Left lung (tissue), 10 donors: ENCODE data around the gene PHOSPHO2. TPM values are rescaled to one million over a fixed set of nuclear protein-coding genes. Genes with fewer than 3 reads are reported as not detected.

Experiments used
- ATAC-seq: fragments of 200-7000 bp; cut with Tn5 transposase; one replicate; pipeline ENCODE4 v1.9.1; 2020; ENCODE audit warnings: moderate library complexity
- DNase-seq, 4 donors: peaks; one replicate each; pipeline ENCODE4 v3.0.0-alpha.2; 2013 to 2020
- H3K27ac ChIP-seq, 2 donors: fragments of 200-600 bp; sonication (generic) in 1 of 2; one replicate each; pipeline versions ENCODE4 v1.5.0 to v1.8.0; 2020 to 2021
- H3K27me3 ChIP-seq, 2 donors: fragments of 200-600 bp; sonication (generic) in 1 of 2; one replicate each; pipeline versions ENCODE4 v1.5.0 to v1.8.0; 2020 to 2021
- H3K36me3 ChIP-seq, 2 donors: fragments of 200-600 bp; sonication (generic) in 1 of 2; one replicate each; pipeline versions ENCODE4 v1.5.0 to v1.8.0; 2020 to 2021
- H3K4me1 ChIP-seq, 2 donors: fragments of 200-600 bp; one replicate each; pipeline ENCODE4 v1.8.0; 2021
- H3K4me3 ChIP-seq, 2 donors: fragments of 200-600 bp; sonication (generic) in 1 of 2; one replicate each; pipeline versions ENCODE4 v1.5.0 to v1.8.0; 2020 to 2021; ENCODE audit warnings: mild to moderate bottlenecking in 1 of 2
- H3K9me3 ChIP-seq, 2 donors: fragments of 200-600 bp; sonication (generic) in 1 of 2; one replicate each; pipeline versions ENCODE4 v1.5.0 to v1.8.0; 2020 to 2021
- intact Hi-C, 2 donors: fragments of 100-400 bp; cut with DNase I; formaldehyde crosslinking; loops; one replicate each; pipeline versions ENCODE4 v1.11.2 to v1.14.2; 2022
- polyA plus RNA-seq, 6 donors: library from polyadenylated mRNA; unstranded; fragments of 120-200 nt; gene quantifications; one replicate each; pipeline ENCODE4 v1.2.1, GENCODE V29; 2013; ENCODE audit not compliant: insufficient read length in 6 of 6
- total RNA-seq, 2 donors: library from RNA; stranded (reverse); fragmentation: NEBNext Ultra II Directional; extraction: Animal tissue kit (Norgen Biotek cat#: 25700); gene quantifications; one replicate each; pipeline ENCODE4 v1.2.1, GENCODE V29; 2021
- TF ChIP-seq, protein P1 (sequence below), 2 donors: fragments of 200-600 bp; sonication (generic) in 1 of 2; IDR thresholded peaks; one replicate each; pipeline versions ENCODE4 v1.5.0 to v1.8.0; 2021; ENCODE audit warnings: antibody characterized with exemption in 2 of 2
- donor health status: DM: no; HTN: yes; CAD: no.
- donor health status: DM: no; HTN: no; CAD: no.

The PHOSPHO2 gene
- total and polyA plus RNA-seq, 8 donors: 5.4 to 17.9 (median 14.2) TPM

DNA sequence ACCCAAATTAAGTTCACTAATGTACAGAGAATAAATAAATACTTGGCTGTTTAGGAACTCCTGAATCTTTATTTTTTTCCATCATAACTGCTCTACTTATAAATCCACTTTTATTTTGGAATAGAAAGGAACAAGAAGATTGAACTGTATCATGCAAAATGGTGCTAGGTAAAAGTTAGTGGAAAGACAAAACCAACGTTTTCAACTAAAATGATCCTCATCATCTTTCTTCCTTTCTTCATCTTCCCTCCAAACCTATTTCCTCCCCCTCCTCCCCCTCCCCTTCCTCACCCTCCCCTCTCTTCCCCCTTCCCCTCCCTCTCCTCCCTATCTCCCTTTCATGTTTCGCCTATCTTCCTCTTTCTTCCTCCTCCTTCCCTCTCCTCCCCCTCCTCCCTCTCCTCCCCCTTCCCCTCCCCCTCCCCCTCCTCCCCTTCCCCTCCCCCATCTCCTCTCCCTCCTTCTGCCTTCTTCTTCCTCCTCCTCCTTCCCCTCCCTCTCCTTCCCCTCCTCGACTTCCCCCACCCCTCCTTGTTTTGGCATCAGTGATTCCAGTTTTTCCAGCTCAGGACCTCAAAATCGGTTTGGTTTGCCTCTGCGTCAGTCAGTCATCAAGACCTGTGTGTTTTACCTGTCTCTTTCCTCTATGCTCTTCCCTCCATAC is 44.4 kb downstream of the PHOSPHO2 start:
- intact Hi-C loops: no loop called here
- TF ChIP-seq, protein P1, sequence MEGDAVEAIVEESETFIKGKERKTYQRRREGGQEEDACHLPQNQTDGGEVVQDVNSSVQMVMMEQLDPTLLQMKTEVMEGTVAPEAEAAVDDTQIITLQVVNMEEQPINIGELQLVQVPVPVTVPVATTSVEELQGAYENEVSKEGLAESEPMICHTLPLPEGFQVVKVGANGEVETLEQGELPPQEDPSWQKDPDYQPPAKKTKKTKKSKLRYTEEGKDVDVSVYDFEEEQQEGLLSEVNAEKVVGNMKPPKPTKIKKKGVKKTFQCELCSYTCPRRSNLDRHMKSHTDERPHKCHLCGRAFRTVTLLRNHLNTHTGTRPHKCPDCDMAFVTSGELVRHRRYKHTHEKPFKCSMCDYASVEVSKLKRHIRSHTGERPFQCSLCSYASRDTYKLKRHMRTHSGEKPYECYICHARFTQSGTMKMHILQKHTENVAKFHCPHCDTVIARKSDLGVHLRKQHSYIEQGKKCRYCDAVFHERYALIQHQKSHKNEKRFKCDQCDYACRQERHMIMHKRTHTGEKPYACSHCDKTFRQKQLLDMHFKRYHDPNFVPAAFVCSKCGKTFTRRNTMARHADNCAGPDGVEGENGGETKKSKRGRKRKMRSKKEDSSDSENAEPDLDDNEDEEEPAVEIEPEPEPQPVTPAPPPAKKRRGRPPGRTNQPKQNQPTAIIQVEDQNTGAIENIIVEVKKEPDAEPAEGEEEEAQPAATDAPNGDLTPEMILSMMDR (IDR thresholded peaks at IDR 0.05): no peak
- H3K4me3 ChIP-seq: no peak overlapping the region
- peaks cover 0 to 6% of the 10 kb centered on the region in 2 donors for H3K4me1 ChIP-seq
- no peaks in the 10 kb centered on the region for H3K9me3 ChIP-seq
- ATAC-seq (no peak), DNase-seq (no peak)
- peaks cover 0 to 6% of the 10 kb centered on the region in 2 donors for H3K27me3 ChIP-seq
- H3K27ac ChIP-seq: no peak overlapping the region
- no peaks in the 10 kb centered on the region for H3K36me3 ChIP-seq

DNA sequence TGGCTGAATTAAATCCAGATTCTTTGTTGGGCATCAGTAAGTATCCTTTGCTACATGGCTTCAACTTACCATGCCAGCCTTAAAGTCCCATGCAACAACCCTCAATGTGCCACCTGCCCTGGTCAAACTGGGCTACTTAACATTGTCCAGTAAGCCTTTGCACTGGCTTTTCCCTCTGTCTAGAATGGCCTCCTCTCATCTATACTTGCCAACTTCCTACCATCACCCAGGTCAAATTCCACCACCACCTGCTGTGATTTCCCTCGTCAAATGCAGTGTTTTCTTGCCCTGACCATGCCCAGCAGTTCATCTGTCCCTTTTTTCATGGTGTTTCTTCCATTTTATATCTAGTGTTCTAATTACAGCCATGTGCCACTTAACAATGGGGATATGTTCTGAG is 45.1 kb downstream of the PHOSPHO2 start:
- intact Hi-C loops: no loop called here
- DNase-seq (no peak), ATAC-seq (no peak)
- no peak overlapping the region for H3K4me3 ChIP-seq
- H3K4me1 ChIP-seq: peaks cover 0 to 4% of the 10 kb centered on the region in 2 donors
- TF ChIP-seq, protein P1 (IDR thresholded peaks at IDR 0.05): no peak
- no peak overlapping the region for H3K27ac ChIP-seq
- no peaks in the 10 kb centered on the region for H3K36me3 ChIP-seq
- H3K9me3 ChIP-seq: no peaks in the 10 kb centered on the region
- H3K27me3 ChIP-seq: peaks cover 0 to 4% of the 10 kb centered on the region in 2 donors

DNA sequence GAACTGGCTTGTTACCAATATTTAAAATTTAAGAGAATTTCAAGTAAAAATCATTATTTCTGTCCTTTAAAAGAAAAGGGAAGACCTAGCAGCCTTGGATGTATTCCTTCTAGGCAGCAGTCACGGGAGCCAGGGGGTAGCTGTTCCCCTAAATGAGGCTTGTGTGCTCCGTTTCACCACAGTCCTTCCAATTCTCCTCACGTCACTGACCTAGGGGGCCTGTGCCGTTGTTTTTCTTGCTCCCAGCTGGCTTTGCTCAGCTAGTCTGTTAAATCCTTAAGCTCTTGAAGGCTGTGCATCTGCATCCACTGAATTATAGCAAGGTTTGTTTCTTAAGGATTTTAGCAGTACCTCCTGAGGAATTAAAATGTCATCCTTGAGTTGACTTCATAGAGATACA is 49.3 kb downstream of the PHOSPHO2 start:
- Histone ChIP-seq H3K27ac (no peak overlapping the region), H3K27me3 (no peaks in the 10 kb centered on the region), H3K4me3 (no peak overlapping the region), H3K9me3 (no peaks in the 10 kb centered on the region), H3K36me3 (no peaks in the 10 kb centered on the region), H3K4me1 (no peaks in the 10 kb centered on the region)
- intact Hi-C loops: no loop called here
- DNase-seq (no peak), ATAC-seq (no peak)
- TF ChIP-seq, protein P1 (IDR thresholded peaks at IDR 0.05): no peak

DNA sequence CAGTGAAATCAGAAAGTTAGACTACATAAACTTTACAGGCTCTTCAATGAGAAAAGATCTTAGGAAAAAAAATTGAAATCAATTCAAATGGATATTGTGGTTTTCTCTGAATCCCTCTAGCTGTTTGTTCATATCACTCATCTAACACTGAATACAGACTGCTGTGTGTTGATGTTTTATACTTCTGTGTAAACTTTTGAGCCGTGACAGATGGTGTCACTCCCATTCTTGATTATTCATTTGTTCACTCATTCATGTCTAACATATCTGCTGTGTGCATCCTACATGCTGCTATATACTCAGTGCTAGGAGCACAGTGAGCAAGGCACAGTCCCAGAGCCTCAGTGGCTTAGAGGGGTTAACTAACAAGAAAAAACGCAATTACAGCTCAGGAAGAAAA is 52.0 kb downstream of the PHOSPHO2 start:
- Histone ChIP-seq H3K36me3 (no peaks in the 10 kb centered on the region), H3K4me3 (no peak overlapping the region), H3K27me3 (no peaks in the 10 kb centered on the region), H3K4me1 (no peaks in the 10 kb centered on the region), H3K27ac (no peak overlapping the region), H3K9me3 (no peaks in the 10 kb centered on the region)
- TF ChIP-seq, protein P1 (IDR thresholded peaks at IDR 0.05): no peak
- DNase-seq: no peak
- intact Hi-C loops: no loop called here
- ATAC-seq: no peak

DNA sequence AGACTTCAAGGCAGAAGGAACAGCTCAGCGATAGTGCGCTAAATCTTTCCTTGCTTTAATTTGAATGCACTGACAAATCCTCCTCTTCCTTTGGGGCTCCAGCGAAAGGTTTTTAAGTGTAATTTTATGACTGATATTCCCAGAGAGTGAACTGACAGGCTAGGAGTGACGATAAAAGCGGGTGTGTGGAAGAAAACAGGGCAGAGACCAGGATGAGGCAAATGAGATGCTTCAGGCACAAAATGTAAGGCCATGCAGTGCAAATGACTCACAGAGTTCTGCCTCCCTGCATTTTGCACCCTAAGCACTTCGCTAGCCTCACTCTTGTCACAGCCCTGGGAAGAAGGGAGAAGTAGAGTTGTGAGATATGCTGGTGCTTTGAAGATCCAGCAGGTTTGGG is 54.0 kb downstream of the PHOSPHO2 start:
- intact Hi-C loops: no loop called here
- TF ChIP-seq, protein P1 (IDR thresholded peaks at IDR 0.05): no peak
- H3K4me3 ChIP-seq: no peak overlapping the region
- DNase-seq (no peak), ATAC-seq (no peak)
- no peaks in the 10 kb centered on the region for H3K36me3 ChIP-seq
- no peaks in the 10 kb centered on the region for H3K9me3 ChIP-seq
- H3K4me1 ChIP-seq: no peaks in the 10 kb centered on the region
- H3K27ac ChIP-seq: no peak overlapping the region
- H3K27me3 ChIP-seq: no peaks in the 10 kb centered on the region

Other genes with a start within 250 kb of the PHOSPHO2 start
- gene BBS5, start 215.0 kb upstream of the PHOSPHO2 start, total RNA-seq: 1 to 10 TPM; 6.2 to 8.0 TPM
- gene BBS5, start 215.0 kb upstream of the PHOSPHO2 start, polyA plus RNA-seq: 10 to 100 TPM; 15.0 to 22.2 (median 17.9) TPM
- gene KLHL41, start 184.8 kb upstream of the PHOSPHO2 start, total RNA-seq: 1 to 10 TPM; 1.4 to 1.5 TPM
- 1 to 10 TPM; 1.2 to 2.1 (median 1.5) TPM for gene KLHL41, start 184.8 kb upstream of the PHOSPHO2 start, polyA plus RNA-seq
- 10 to 100 TPM; 29.3 to 33.3 TPM for gene FASTKD1, start 120.6 kb upstream of the PHOSPHO2 start, total RNA-seq
- gene FASTKD1, start 120.6 kb upstream of the PHOSPHO2 start, polyA plus RNA-seq: 10 to 100 TPM; 34.9 to 47.6 (median 41.5) TPM
- gene PPIG, start 110.1 kb upstream of the PHOSPHO2 start, total RNA-seq: 10 to 100 TPM; 40.8 to 45.4 TPM
- gene PPIG, start 110.1 kb upstream of the PHOSPHO2 start, polyA plus RNA-seq: 100 to 1,000 TPM in 2 of 6 donors, 10 to 100 TPM in 4; 83.3 to 102 (median 90.9) TPM
- gene CFAP210, start 64 bp upstream of the PHOSPHO2 start, total RNA-seq: under 1 TPM in 1 of 2 donors, not detected in 1; 0.68 TPM
- gene CFAP210, start 64 bp upstream of the PHOSPHO2 start, polyA plus RNA-seq: 1 to 10 TPM; 1.1 to 4.0 (median 2.5) TPM
- gene KLHL23, start 39.4 kb downstream of the PHOSPHO2 start, total RNA-seq: 1 to 10 TPM; 9.4 to 9.5 TPM
- gene KLHL23, start 39.4 kb downstream of the PHOSPHO2 start, polyA plus RNA-seq: 10 to 100 TPM; 34.3 to 46.2 (median 41.6) TPM
- gene SSB, start 104.4 kb downstream of the PHOSPHO2 start, total RNA-seq: 10 to 100 TPM; 61.9 to 82.4 TPM
- 100 to 1,000 TPM; 140 to 176 (median 157) TPM for gene SSB, start 104.4 kb downstream of the PHOSPHO2 start, polyA plus RNA-seq
- 10 to 100 TPM; 33.8 to 40.3 TPM for gene METTL5, start 130.4 kb downstream of the PHOSPHO2 start, total RNA-seq
- gene METTL5, start 130.4 kb downstream of the PHOSPHO2 start, polyA plus RNA-seq: 10 to 100 TPM; 40.5 to 49.7 (median 44.0) TPM
- 10 to 100 TPM; 33.2 to 45.7 TPM for gene UBR3, start 133.0 kb downstream of the PHOSPHO2 start, total RNA-seq
- 10 to 100 TPM; 37.4 to 48.0 (median 40.7) TPM for gene UBR3, start 133.0 kb downstream of the PHOSPHO2 start, polyA plus RNA-seq